H1 (cell line): Measurements from ENCODE around the gene BANF1. TPM values are rescaled to one million over a fixed set of nuclear protein-coding genes. Genes with fewer than 3 reads are reported as not detected.

Experiments
- CTCF ChIA-PET: fragments of 300-600 bp; sonication (Branson Sonifier 250); formaldehyde crosslinking; loops from one replicate; lab custom pipeline; 2021; ENCODE audit not compliant: partially characterized antibody; lab: Charles Lee
- POLR2A ChIA-PET: fragments of 300-600 bp; sonication (Branson Sonifier 250); formaldehyde crosslinking; loops from one replicate; lab custom pipeline; 2021; ENCODE audit warnings: inconsistent platforms; ENCODE audit not compliant: partially characterized antibody; lab: Charles Lee
- DNase-seq, 2 experiments: peaks; one replicate each; pipeline versions ENCODE4 v3.0.0 to v3.0.0-alpha.2; 2010 to 2022; ENCODE audit warnings: low spot score in 2 of 2, low read depth in 1 of 2, mixed read lengths in 1 of 2
- FAIRE-seq: peaks from 2 replicates; lab custom pipeline; 2011; peaks lifted over from hg19 to GRCh38; lab: Jason Lieb, UNC
- H2AFZ ChIP-seq: 2 replicates; pipeline ENCODE4 v1.8.1; 2012; ENCODE audit warnings: low read length, inconsistent platforms
- H2AK5ac ChIP-seq: 2 replicates; pipeline ENCODE4 v1.6.1; 2013; ENCODE audit warnings: low read depth, low read length
- H2BK120ac ChIP-seq: replicated peaks from 2 replicates; pipeline ENCODE3; 2013; ENCODE audit warnings: low read depth, low read length, inconsistent platforms
- H2BK12ac ChIP-seq: 2 replicates; pipeline ENCODE4 v1.6.1; 2013; ENCODE audit warnings: low read depth, low read length
- H2BK15ac ChIP-seq: 2 replicates; pipeline ENCODE4 v1.6.1; 2013; ENCODE audit warnings: low read length
- H2BK20ac ChIP-seq: 2 replicates; pipeline ENCODE4 v1.6.1; 2013; ENCODE audit warnings: low read length
- H2BK5ac ChIP-seq: 2 replicates; pipeline ENCODE4 v1.6.1; 2013; ENCODE audit warnings: low read depth, low read length
- H3K14ac ChIP-seq: 2 replicates; pipeline ENCODE4 v1.6.1; 2013; ENCODE audit warnings: inconsistent platforms; ENCODE audit not compliant: insufficient read length
- H3K18ac ChIP-seq: 2 replicates; pipeline ENCODE4 v1.6.1; 2013; ENCODE audit warnings: low read length; ENCODE audit errors: extremely low read depth
- H3K23ac ChIP-seq: 2 replicates; pipeline ENCODE4 v1.6.1; 2013; ENCODE audit warnings: inconsistent platforms; ENCODE audit not compliant: insufficient read length
- H3K23me2 ChIP-seq: 2 replicates; pipeline ENCODE4 v1.6.1; 2013; ENCODE audit warnings: low read depth, low read length
- H3K27ac ChIP-seq: 2 replicates; pipeline ENCODE4 v1.6.1; 2011; ENCODE audit warnings: low read depth, low read length, inconsistent platforms
- H3K27me3 ChIP-seq, 4 experiments: replicated peaks in 1 of 4; 1 replicate in 1 of 4; 2 replicates in 3 of 4; pipeline versions ENCODE4 v1.6.1 to v1.8.1; 2011 to 2013; ENCODE audit warnings: low read length in 3 of 4, mild to moderate bottlenecking in 3 of 4, inconsistent platforms in 2 of 4, mixed read lengths in 2 of 4, moderate library complexity in 1 of 4; ENCODE audit not compliant: control insufficient read depth in 3 of 4, insufficient read depth in 3 of 4; ENCODE audit errors: extremely low read depth in 1 of 4
- H3K36me3 ChIP-seq, 4 experiments: 2 replicates each; pipeline versions ENCODE4 v1.6.1 to v1.8.1; 2011 to 2013; ENCODE audit warnings: mild to moderate bottlenecking in 4 of 4, low read length in 3 of 4, moderate library complexity in 2 of 4, control low read depth in 1 of 4, inconsistent platforms in 1 of 4; ENCODE audit not compliant: insufficient read depth in 4 of 4, control insufficient read depth in 2 of 4
- H3K4ac ChIP-seq: replicated peaks from 2 replicates; pipeline ENCODE3; 2013; ENCODE audit warnings: low read length, low read depth, mixed read lengths, inconsistent platforms; ENCODE audit not compliant: insufficient read length
- H3K4me1 ChIP-seq, 4 experiments: replicated peaks in 1 of 4; 1 replicate in 1 of 4; 2 replicates in 3 of 4; pipeline versions ENCODE4 v1.6.1 to v1.8.1; 2011 to 2013; ENCODE audit warnings: low read length in 3 of 4, inconsistent platforms in 2 of 4, mixed read lengths in 1 of 4; ENCODE audit not compliant: insufficient read depth in 4 of 4, control insufficient read depth in 3 of 4
- H3K4me2 ChIP-seq, 2 experiments: 2 replicates each; pipeline versions ENCODE4 v1.6.1 to v1.8.1; 2011 to 2013; ENCODE audit warnings: low read depth in 2 of 2, low read length in 2 of 2, control low read depth in 1 of 2, inconsistent platforms in 1 of 2, mild to moderate bottlenecking in 1 of 2; ENCODE audit not compliant: insufficient read depth in 1 of 2
- H3K4me3 ChIP-seq, 4 experiments: fragments of 200-600, 300-600 bp in 1 of 4; sonication (generic), shearing (Covaris generic), sonication (Bioruptor Twin) in 1 of 4; 2 replicates each; pipeline versions ENCODE4 v1.5.1 to v1.8.1; 2011 to 2016; ENCODE audit warnings: low read length in 4 of 4, low read depth in 3 of 4, control low read depth in 2 of 4, inconsistent platforms in 2 of 4, mild to moderate bottlenecking in 2 of 4, mixed read lengths in 1 of 4, moderate library complexity in 1 of 4; ENCODE audit not compliant: insufficient read depth in 2 of 4; ENCODE audit errors: extremely low read depth in 1 of 4
- H3K56ac ChIP-seq: replicated peaks from 2 replicates; pipeline ENCODE3; 2013; ENCODE audit warnings: low read depth, mild to moderate bottlenecking, mixed read lengths, low read length, inconsistent platforms; ENCODE audit not compliant: insufficient read length
- H3K79me1 ChIP-seq: 2 replicates; pipeline ENCODE4 v1.6.1; 2013; ENCODE audit warnings: low read depth, low read length, control low read depth
- H3K79me2 ChIP-seq, 2 experiments: 2 replicates each; pipeline versions ENCODE4 v1.6.1 to v1.8.1; 2012 to 2013; ENCODE audit warnings: low read length in 2 of 2, mild to moderate bottlenecking in 2 of 2, inconsistent platforms in 1 of 2; ENCODE audit not compliant: insufficient read depth in 2 of 2, control insufficient read depth in 1 of 2
- H3K9ac ChIP-seq, 4 experiments: replicated peaks in 1 of 4; 1 replicate in 1 of 4; 2 replicates in 3 of 4; pipeline versions ENCODE4 v1.6.1 to v1.8.1; 2011 to 2013; ENCODE audit warnings: low read depth in 3 of 4, low read length in 3 of 4, control low read depth in 2 of 4, mild to moderate bottlenecking in 2 of 4, moderate library complexity in 2 of 4, inconsistent platforms in 1 of 4; ENCODE audit errors: extremely low read depth in 1 of 4
- H3K9me3 ChIP-seq, 2 experiments: 2 replicates each; pipeline versions ENCODE4 v1.6.1 to v1.8.1; 2012 to 2013; ENCODE audit warnings: mild to moderate bottlenecking in 2 of 2, moderate library complexity in 2 of 2, control low read depth in 1 of 2, inconsistent platforms in 1 of 2, low read depth in 1 of 2, low read length in 1 of 2, mixed read lengths in 1 of 2; ENCODE audit not compliant: insufficient read depth in 2 of 2
- H4K20me1 ChIP-seq, 2 experiments: replicated peaks in 1 of 2; 2 replicates each; pipeline versions ENCODE3 to v1.8.1; 2011 to 2013; ENCODE audit warnings: inconsistent platforms in 2 of 2, low read length in 2 of 2, mild to moderate bottlenecking in 1 of 2; ENCODE audit not compliant: insufficient read depth in 2 of 2, control insufficient read depth in 1 of 2
- H4K5ac ChIP-seq: 2 replicates; pipeline ENCODE4 v1.6.1; 2013; ENCODE audit warnings: low read length, low read depth, mixed read lengths, inconsistent platforms; ENCODE audit not compliant: insufficient read length
- H4K8ac ChIP-seq: 2 replicates; pipeline ENCODE4 v1.8.0; 2013; ENCODE audit warnings: mild to moderate bottlenecking, moderate library complexity, low read length, inconsistent platforms; ENCODE audit not compliant: insufficient read depth; ENCODE audit errors: extremely low read depth
- H4K91ac ChIP-seq: replicated peaks from 2 replicates; pipeline ENCODE3; 2013; ENCODE audit warnings: low read length, mixed read lengths, inconsistent platforms; ENCODE audit not compliant: insufficient read length
- BACH1 ChIP-seq: IDR thresholded peaks from 2 replicates; pipeline ENCODE4 v1.6.1; 2012; ENCODE audit warnings: low read length, improper control_type of control experiment
- CEBPB ChIP-seq: IDR thresholded peaks from 2 replicates; pipeline ENCODE4 v1.6.1; 2012; ENCODE audit warnings: low read depth, low read length
- HDAC2 ChIP-seq, 2 experiments: fragments of 300-600 bp in 1 of 2; sonication (generic) in 1 of 2; IDR thresholded peaks; 2 replicates each; pipeline ENCODE4 v1.6.1; 2011 to 2012; ENCODE audit warnings: low read depth in 2 of 2, low read length in 2 of 2, mild to moderate bottlenecking in 2 of 2, moderate library complexity in 2 of 2, borderline replicate concordance in 1 of 2, inconsistent platforms in 1 of 2
- KDM1A ChIP-seq: fragments of 200-600, 300-600 bp; sonication (generic); IDR thresholded peaks from 2 replicates; pipeline ENCODE4 v1.7.1; 2016; ENCODE audit warnings: mild to moderate bottlenecking, low read length, borderline replicate concordance
- MAX ChIP-seq: IDR thresholded peaks from 2 replicates; pipeline ENCODE4 v1.6.1; 2012; ENCODE audit warnings: inconsistent platforms
- PHF8 ChIP-seq: fragments of 200-600 bp; sonication (generic); conservative IDR thresholded peaks from 2 replicates; pipeline ENCODE4 v1.7.1; 2012; ENCODE audit warnings: low read depth, mild to moderate bottlenecking, inconsistent platforms, low read length, moderate library complexity
- POU5F1 ChIP-seq: IDR thresholded peaks from 2 replicates; pipeline ENCODE4 v1.6.1; 2011; ENCODE audit warnings: low read depth, mild to moderate bottlenecking, low read length, moderate library complexity
- SUZ12 ChIP-seq: fragments of 200-600 bp; sonication (generic); IDR thresholded peaks from 2 replicates; pipeline ENCODE4 v1.6.1; 2012; ENCODE audit warnings: mild to moderate bottlenecking, inconsistent platforms, low read length, moderate library complexity, mixed read lengths
- TBP ChIP-seq: IDR thresholded peaks from 2 replicates; pipeline ENCODE4 v1.6.1; 2011; ENCODE audit warnings: low read depth, low read length, improper control_type of control experiment
- TEAD4 ChIP-seq: IDR thresholded peaks from 2 replicates; pipeline ENCODE4 v1.6.1; 2012; ENCODE audit warnings: low read depth, low read length, inconsistent platforms, mixed read lengths
- YY1 ChIP-seq: IDR thresholded peaks from 2 replicates; pipeline ENCODE4 v1.6.1; 2011; ENCODE audit warnings: low read depth, mild to moderate bottlenecking, low read length
- WGBS, 2 experiments: shearing (Covaris generic) in 1 of 2; methylation state at CpG; one replicate each; pipeline versions ENCODE4 v1.1.6 to v1.1.7; 2013 to 2015; ENCODE audit warnings: low lambda C conversion rate in 2 of 2, mixed read lengths in 2 of 2, inconsistent platforms in 1 of 2, low coverage in 1 of 2, missing lambda C conversion rate in 1 of 2; ENCODE audit not compliant: insufficient replicate concordance in 2 of 2, insufficient coverage in 1 of 2, insufficient read length in 1 of 2; ENCODE audit errors: extremely low coverage in 1 of 2, missing lambda C conversion rate in 1 of 2; 5-methylcytosine and 5-hydroxymethylcytosine counted together
- polyA plus RNA-seq, 7 experiments: library from polyadenylated mRNA; depleted of rRNA in 3 of 7; stranded (reverse) in 5 of 7; unstranded in 2 of 7; fragments of >200 nt in 5 of 7; fragments of 200-250 nt in 2 of 7; gene quantifications; 1 replicate in 5 of 7; 2 replicates in 1 of 7; 4 replicates in 1 of 7; pipeline versions ENCODE4 v1.2.1 to v1.2.3, GENCODE V29; 2011 to 2013; ENCODE audit warnings: missing spikeins in 2 of 7, mixed read lengths in 2 of 7
- total RNA-seq: library from RNA; stranded (reverse); fragmentation: NEBNext Ultra II Directional; extraction: Animal tissue kit (Norgen Biotek cat#: 25700); gene quantifications from 2 replicates; pipeline ENCODE4 v1.2.1, GENCODE V29; 2021
- TF ChIP-seq, protein P1 (sequence below), 3 experiments: IDR thresholded peaks; 1 replicate in 2 of 3; 2 replicates in 1 of 3; pipeline versions ENCODE4 v1.5.1 to v1.6.1; 2011; ENCODE audit warnings: low read length in 3 of 3, mild to moderate bottlenecking in 3 of 3, inconsistent platforms in 2 of 3, low read depth in 1 of 3, moderate library complexity in 1 of 3; ENCODE audit not compliant: insufficient read depth in 1 of 3; ENCODE audit errors: control extremely low read depth in 1 of 3

BANF1 gene
- total and polyA plus RNA-seq, 2 of the 8 experiments (the other 6 are each of a cell fraction or from before 2014, with no cell fraction given): 330 to 467 TPM

GRCh38 chr11:65972116-65972515 is 30.2 kb upstream of the BANF1 start:
- H2AK5ac ChIP-seq: no peak overlapping the region
- WGBS, 2 experiments: 95% methylated on average over 8 of the region's 8 CpGs; no CpG with 5 or more reads in 1 of the 2 experiments
- POLR2A ChIA-PET: interaction anchor here (0.9 to 1.6 kb wide), 2 partner anchors 20 to 81 kb away, joined by 3 to 5 read pairs; partner anchors contain the start of gene CCDC85B
- TF ChIP-seq PHF8 (no peak), SUZ12 (no peak), TEAD4 (no peak), KDM1A (no peak), HDAC2 (IDR thresholded peaks at IDR 0.05; ENCODE audit: borderline replicate concordance in 1 of 2, low read depth in 2 of 2, low read length in 2 of 2) (no peak), TBP (no peak), MAX (no peak), YY1 (no peak), CEBPB (no peak), POU5F1 (no peak), BACH1 (no peak)
- TF ChIP-seq, protein P1, sequence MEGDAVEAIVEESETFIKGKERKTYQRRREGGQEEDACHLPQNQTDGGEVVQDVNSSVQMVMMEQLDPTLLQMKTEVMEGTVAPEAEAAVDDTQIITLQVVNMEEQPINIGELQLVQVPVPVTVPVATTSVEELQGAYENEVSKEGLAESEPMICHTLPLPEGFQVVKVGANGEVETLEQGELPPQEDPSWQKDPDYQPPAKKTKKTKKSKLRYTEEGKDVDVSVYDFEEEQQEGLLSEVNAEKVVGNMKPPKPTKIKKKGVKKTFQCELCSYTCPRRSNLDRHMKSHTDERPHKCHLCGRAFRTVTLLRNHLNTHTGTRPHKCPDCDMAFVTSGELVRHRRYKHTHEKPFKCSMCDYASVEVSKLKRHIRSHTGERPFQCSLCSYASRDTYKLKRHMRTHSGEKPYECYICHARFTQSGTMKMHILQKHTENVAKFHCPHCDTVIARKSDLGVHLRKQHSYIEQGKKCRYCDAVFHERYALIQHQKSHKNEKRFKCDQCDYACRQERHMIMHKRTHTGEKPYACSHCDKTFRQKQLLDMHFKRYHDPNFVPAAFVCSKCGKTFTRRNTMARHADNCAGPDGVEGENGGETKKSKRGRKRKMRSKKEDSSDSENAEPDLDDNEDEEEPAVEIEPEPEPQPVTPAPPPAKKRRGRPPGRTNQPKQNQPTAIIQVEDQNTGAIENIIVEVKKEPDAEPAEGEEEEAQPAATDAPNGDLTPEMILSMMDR (IDR thresholded peaks at IDR 0.05; ENCODE audit: control extremely low read depth in 1 of 3, insufficient read depth in 1 of 3, low read depth in 1 of 3, low read length in 3 of 3): no peak

More at GRCh38 chr11:65972116-65972515, 30.2 kb upstream of the BANF1 start:
- Histone ChIP-seq H3K36me3 (peaks cover 5 to 23% (median 21%) of the 10 kb centered on the region in 4 experiments; a peak in 6 of 8 replicates), H3K23ac (no peak overlapping the region), H2BK15ac (no peak overlapping the region), H4K8ac (no peak overlapping the region), H3K79me1 (no peaks in the 10 kb centered on the region), H3K23me2 (no peaks in the 10 kb centered on the region), H3K56ac (no peak overlapping the region), H3K4ac (no peak overlapping the region), H3K9me3 (no peaks in the 10 kb centered on the region), H2BK120ac (no peak overlapping the region), H3K27me3 (no peaks in the 10 kb centered on the region), H3K18ac (no peak overlapping the region), H4K20me1 (no peaks in the 10 kb centered on the region), H3K14ac (no peak overlapping the region), H3K27ac (no peak overlapping the region), H3K4me1 (no peaks in the 10 kb centered on the region), H2BK12ac (no peak overlapping the region), H3K4me3 (no peak overlapping the region), H2BK5ac (no peak overlapping the region), H4K5ac (no peak overlapping the region), H3K79me2 (no peaks in the 10 kb centered on the region), H2AFZ (no peak overlapping the region), H3K9ac (no peak overlapping the region), H3K4me2 (no peak overlapping the region), H4K91ac (no peak overlapping the region), H2BK20ac (no peak overlapping the region)
- DNase-seq (no peak), FAIRE-seq (no peak)
- CTCF ChIA-PET: interaction anchor here (1.2 to 2.2 kb wide), 3 partner anchors 20 to 87 kb away, joined by 3 to 6 read pairs (median 4); partner anchors contain the start of gene CCDC85B
